GM18858 (cell line): ENCODE data around the gene C1orf52.
A peak's percentile ranks its signal among the peaks of the same experiment; 100 is the strongest.

ENCODE experiments used
- ATAC-seq: cut with Tn5 transposase; IDR thresholded peaks from one replicate; pipeline ENCODE4 v1.9.1; 2021; ENCODE audit not compliant: unreplicated experiment

C1orf52 gene

DNA sequence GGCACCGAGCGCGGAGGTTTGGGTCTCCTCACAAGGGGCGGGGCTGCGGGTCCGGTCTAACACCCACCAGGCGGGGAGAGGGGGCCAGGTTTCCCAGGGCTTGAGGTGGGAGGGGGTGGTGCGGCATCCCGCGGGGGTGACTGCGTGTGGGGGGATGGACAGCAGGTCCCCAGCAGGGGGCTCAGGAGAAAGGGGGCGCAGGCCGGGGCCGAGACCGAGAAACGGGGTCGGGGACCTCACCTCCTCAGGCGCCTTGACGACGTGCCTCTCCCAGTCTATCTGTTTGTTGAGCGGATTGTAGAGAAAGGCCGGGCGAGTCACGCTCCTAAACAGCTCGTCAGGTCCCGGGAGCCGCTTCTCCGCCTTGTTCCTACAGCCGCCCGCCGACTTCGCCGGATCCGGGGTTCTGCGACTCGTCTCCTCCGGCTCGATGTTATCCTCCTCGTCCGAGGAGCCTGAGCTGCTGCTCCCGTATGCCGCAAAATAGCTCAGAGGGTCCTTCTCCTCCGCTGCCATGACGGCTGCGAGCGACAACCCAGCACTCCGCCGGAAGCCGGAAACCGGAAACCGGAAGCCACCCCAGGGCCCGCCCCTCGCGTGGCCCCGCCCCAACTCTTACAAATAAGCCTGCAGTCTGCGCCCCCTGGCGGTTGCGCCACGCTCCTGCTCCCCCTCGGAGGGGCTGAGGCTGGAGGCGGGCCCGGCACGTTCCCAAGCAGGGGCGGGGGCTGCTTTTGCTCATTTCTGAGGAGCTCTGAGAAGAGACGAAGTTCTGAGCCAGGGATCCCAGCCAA is at the start of gene C1orf52:
Gene C1orf52 (minus strand): TSS at position 545 of the 794 bp plus-strand sequence. CDS start 29 bp downstream, at position 516.
- peak; percentile 91 for ATAC-seq

DNA sequence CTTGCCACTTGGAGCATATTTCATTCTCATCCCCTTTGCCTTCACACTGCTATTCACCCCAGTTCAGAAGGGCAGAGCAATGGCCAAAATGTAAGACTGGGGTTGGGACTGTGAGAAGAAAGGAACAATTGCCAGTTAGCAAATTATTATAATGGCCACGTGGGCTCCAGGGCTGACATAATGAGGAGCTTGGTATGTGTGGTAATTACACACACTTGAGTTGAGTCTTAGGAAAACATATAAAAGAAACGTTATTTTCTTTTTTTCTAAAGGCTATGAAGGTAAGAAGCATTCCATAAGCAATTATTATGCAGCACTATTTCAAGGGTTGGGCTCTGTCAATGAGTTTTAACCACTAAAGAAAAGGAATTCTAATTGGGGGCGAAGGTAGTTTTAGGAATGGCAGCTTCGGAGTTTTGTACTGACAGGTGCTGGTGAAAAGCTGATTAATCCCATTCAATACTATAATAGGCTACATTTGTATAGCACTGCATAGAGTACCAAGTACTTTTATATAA is 49.4 kb upstream of the C1orf52 start:
- ATAC-seq = no peak

DNA sequence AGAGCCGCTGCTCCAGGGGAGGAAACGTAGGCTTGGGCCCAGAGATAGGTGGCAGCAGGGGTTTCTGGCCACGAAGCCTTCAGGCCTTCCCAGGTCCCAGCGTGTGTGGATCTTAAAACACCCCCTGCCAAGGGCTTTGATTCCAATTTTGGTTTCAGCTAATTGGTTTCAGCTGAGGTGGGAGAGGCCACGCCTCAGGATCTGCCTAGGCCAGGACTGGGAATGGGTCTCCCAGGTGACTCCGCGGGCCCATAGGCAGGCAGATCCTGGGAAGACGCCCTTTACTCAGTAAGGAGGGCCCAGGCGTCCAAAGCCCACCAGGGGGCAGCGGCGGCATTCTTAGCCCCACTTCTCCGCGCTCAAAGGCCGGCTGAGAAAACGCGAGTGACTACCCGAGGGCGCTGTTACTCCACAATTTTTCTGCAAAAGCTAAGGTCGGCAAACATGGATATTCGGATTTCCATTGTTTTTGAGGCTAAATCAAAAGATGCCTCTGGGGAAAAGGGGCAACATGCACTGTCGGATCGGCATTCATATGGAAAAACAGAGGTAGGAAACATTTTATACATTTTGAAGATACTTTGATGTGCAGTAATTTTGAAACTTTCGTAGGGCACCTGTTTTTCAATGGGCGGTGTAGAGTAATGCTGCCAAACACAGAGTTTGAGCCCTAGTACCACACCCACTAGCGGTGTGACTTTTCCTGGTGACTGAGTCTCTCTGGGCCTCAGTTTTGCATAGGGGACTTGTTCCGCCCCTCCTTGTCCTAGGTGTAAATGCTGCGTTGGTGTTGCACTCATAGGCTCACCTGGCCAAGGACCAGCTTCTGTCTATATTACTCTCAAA is 48.7 kb upstream of the C1orf52 start:
- peak; percentile 80 for ATAC-seq

GRCh38 chr1:85306236-85306635 is 46.8 kb upstream of the C1orf52 start:
- no peak for ATAC-seq

DNA sequence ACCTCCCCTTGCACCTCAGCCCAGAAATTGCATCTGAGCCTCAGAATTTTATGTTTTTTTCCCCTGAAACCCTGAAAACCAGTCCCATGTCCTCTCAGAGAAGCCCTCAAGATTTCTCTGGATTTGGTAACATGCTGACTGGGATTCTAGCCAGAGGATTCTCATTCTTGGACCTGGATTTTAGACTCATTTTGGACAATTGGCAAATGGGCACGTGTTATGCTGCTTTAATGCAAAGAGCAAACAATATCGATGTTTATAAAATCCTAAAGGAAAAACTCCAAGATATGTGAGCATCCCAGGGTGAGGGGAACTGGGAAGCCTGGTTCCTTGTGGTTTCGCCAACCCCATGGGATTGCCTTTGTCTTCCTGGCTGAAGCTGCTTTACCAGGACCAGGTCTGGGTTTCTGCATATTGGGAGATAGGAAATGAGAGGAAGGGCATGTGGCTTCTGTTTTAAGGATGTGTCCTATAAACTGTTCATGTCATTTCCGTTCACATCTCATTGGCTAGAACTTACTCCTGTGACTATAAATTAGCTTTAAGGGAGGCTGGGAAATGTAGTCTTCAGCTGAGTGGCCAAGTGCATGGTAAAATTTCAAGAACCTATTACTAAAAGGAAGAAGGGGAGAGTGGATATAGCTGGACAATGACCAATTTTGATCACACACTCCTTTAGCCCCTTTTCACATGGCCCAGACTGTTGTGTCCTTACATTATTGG is 44.1 kb upstream of the C1orf52 start:
- ATAC-seq = no peak

DNA sequence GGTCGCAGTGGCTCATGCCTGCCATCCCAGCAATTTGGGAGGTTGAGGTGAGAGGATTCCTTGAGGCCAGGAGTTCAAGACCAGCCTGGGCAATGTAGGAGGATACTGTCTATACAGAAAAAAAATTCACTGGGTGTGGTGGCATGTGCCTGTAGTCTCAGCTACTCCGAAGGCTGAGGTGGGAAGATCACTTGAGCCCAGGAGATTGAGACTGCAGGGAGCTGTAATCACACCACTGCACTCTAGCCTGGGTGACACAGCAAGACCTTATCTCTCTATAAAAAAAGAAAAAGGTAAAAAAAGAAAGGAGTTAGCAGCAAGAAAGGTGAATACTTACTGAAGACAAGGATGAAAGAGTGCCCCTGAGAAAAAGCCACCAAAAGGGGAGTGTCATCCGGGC is 40.7 kb upstream of the C1orf52 start:
- ATAC-seq = no peak

DNA sequence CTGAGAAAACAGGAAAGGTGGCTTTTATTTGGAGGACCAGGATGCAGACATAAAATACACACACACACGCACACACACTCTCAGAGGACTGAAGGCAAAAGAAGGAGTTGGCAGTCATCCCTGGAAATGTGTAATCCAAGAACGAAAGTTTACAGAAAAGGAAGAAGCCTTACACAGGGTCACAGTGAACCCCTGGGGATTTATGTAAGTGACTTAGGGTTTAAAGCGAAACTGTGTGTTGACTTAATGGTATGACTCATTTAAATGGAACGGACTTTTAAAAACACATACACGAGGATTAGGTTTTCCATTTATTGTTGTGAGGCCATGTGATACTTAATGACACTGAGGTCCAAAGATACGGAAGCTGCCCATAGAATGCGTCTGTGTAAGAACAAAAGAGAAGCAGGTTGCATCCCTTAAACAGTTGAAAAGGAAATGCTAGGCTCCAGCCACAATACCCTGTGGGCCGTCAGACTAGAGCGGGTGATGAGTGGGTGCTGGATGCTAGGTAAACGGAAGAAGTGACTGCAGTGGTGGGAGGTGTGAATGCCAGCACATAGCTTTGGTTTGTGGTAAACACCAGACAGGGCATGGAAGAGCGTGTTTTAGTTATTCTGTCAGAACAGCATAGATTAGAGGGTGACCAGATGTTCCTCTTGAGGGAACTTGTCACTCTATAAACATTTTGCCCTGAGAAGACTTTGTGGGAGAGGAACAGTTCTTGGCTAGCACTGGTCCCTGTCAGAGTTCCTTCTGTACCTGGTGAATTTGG is 38.6 kb upstream of the C1orf52 start:
- peak; percentile 97 for ATAC-seq

GRCh38 chr1:85297538-85297854 is 38.0 kb upstream of the C1orf52 start:
- no peak for ATAC-seq

DNA sequence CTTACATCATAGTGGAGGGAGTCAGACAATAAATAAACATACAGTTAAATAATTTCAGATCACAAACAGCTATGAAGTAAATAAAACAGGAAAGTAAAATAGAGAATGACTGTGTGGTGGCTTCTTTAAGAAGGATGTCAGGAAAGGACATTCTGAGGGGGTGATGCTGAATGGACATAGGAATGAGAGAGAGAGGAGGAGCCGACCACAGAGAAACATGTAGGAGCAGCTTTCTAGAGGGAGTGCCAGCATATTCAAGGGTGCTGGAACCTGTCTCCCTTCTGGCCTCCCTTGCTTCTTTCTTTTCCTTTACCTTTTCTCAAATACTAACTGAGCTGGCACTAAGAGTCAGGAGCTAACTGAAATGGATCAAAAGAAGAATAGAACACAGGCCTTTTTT is 37.5 kb upstream of the C1orf52 start:
- no peak for ATAC-seq

GRCh38 chr1:85295654-85296053 is 36.2 kb upstream of the C1orf52 start:
- ATAC-seq = no peak

- ATAC-seq = no peak
Observed at GRCh38 chr1:85295006-85295431, 35.6 kb upstream of the C1orf52 start.

DNA sequence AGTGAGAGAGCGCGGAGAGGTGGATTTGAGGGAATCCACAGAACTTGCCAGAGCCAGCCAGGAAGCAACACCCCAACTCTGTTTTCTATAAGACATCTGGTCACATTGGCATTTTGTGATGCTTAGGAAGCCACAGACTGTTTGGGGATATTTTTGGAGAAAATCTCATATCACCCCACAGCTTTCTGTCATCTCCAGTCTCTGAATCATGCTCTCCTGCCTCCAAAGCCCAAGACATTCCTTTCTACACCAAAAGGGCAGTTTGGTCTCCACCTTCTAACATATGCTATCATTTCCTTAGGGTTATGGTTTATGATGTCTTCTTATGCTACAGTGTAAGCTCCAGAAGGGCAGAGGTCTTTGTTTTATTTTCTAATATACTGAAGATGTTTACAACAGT is 31.4 kb upstream of the C1orf52 start:
- no peak for ATAC-seq

DNA sequence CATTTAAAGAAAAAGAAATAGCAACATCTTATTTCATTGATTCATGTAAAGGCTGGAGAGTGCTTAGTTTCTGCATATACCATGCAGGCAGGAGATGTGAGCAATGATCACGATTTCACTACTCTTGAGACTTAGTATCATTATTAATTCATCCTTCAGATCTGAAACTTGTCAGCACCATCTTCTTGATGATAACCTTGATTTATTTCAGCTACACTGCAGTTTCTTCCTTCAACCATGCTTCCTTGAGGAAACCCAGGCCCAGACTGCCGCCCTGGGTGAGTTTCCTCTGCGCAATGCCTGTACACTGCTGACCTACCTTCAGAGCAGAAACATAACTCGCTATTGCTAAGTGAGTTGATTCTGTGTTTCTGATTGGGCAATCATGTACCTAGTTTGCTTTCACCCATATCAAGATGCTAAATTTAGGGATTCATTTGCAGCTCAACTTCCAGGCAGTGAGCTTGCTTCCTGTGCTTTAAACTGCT is 30.4 kb upstream of the C1orf52 start:
- peak; percentile 52 for ATAC-seq

DNA sequence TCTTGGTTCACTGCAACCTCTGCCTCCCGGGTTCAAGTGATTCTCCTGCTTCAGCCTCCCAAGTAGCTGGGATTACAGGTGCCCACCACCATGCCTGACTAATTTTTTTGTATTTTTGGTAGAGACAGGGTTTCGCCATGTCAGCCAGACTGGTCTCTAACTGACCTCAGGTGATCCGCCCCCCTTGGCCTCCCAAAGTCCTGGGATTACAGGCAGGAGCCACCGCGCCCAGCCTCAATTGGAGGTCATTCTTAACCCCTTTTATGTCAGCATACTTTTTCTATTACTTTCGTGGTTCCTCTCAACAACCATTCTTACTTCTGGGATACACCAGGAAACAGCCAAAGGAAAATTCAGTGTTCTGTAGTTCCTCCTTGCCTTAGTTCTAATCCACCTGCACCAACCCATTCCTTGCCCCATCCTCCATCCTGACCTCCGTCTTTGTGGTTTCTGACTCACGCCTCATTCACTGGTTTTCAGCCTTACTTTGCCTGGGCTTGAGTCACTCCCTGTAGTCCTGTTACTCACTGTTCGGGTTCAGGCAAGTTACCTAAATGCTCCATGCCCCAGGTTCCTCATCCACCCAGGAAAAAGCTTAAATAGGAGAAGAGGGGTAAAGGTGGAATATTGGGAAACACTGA is 29.9 kb upstream of the C1orf52 start:
- ATAC-seq = peak; percentile 15

GRCh38 chr1:85284202-85284601 is 24.7 kb upstream of the C1orf52 start:
- ATAC-seq = no peak

- no peak for ATAC-seq
Observed at GRCh38 chr1:85283475-85284199, 24.2 kb upstream of the C1orf52 start.

- no peak for ATAC-seq
Observed at GRCh38 chr1:85282424-85282823, 23.0 kb upstream of the C1orf52 start.

- ATAC-seq = no peak
Observed at GRCh38 chr1:85280636-85281035, 21.2 kb upstream of the C1orf52 start.

GRCh38 chr1:85279458-85280080 is 20.1 kb upstream of the C1orf52 start:
- ATAC-seq = no peak
